Activated CD4-positive, CD25-positive, alpha-beta regulatory T cell treated with anti-CD3 and anti-CD28 coated beads, Interleukin-2, amount 50 U/mL, for 24 hours (primary cell): ENCODE data around the gene PACRG.

Experiments
- ATAC-seq, 2 donors: fragments of 150-1000 bp; cut with Tn5 transposase; one replicate each; pipeline ENCODE4 v1.10.0; 2021; ENCODE audit warnings: mild to moderate bottlenecking in 1 of 2, moderate library complexity in 1 of 2

PACRG gene

DNA sequence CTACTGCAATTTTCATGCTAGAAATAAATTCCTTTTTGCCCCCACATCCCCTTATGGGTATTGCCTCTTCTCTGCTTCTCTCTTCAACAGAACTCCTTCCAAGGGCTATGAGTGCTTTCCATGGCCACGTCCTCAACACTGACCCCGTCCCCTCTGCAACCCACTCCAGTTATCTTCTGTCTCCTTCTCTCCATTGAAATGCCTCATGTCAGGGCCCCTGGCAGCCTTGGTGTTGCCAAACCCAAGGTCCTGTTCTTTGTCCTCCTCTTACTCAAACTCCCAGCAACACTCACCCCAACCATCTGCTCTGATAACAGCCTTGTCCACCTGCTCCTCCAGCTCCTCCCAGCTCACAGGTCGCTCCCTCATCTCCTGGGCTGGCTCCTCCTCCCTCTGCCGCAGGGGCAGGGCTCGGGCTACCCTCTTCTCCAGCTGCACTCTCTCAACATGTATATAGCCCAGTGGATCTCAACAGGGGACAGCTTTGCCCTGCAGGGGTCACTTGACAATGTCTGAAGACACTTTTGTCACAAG lies 490.7 kb downstream of the PACRG start:
- peak in 1 of 2 donors; percentile 17 for ATAC-seq

GRCh38 chr6:163226181-163226835 lies 498.5 kb downstream of the PACRG start:
- no peak for ATAC-seq

DNA sequence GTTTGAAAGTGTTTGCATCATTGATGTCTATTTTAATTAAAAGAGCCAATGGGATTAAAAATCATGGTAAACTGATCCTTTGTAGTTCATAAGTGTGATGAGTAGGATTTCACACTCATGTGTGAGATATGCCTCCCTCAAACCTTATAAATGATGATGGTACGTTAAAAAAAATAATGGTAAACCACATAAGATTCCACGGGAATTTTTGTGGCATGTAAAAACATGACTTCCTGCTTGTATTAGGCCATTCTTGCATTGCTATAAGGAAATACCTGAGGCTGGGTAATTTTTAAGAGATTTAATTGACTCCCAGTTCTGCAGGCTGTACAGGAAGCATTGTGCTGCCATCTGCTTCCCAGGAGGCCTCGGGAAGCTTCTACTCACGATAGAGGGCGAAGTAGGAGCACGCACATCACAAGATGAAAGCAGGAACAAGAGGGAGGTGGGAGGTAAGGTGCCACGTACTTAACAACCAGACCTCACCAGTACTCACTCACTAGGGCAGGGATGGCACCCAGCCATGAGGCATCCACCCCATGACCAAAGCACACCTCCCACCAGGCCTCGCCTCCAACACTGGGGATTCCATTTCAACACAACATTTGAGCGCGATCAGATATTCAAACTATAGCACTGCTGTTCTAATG lies 499.2 kb downstream of the PACRG start:
- ATAC-seq = no peak

DNA sequence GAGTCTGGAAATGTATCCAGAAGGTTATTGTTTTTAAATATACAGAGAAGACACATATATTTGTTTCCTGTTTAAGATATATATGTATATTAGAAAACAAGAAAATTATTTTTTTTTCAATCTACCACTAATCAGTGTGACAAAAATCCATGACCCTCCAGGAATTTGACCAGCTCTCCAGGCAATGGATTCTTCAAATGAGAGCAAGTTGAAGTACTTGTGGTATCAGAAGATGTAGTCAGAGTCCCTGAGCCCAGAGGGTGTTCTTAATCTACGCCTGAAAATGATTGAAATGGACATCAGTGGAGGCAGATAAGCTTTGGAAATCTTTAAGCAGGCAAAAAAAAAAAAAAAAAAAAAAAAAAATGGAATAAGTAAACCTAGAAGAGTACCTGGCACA lies 500.3 kb downstream of the PACRG start:
- ATAC-seq = no peak

DNA sequence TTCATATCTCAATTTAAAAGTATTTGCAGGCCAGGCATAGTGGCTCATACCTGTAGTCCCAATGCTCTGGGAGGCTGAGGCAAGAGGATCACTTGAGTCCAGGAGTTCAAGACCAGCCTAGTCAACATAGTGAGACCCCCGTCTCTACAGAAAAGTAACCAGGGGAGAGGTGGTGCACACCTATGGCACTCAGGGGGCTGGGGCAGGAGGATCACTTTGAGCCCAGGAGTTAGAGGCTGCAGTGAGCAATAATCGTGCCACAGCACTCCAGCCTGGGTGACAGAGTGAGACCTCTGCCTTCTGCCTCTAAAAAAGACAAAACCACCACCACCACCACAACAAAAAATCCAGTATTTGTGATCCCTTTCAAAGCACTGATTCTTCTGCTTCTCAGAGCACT lies 501.3 kb downstream of the PACRG start:
- no peak for ATAC-seq

DNA sequence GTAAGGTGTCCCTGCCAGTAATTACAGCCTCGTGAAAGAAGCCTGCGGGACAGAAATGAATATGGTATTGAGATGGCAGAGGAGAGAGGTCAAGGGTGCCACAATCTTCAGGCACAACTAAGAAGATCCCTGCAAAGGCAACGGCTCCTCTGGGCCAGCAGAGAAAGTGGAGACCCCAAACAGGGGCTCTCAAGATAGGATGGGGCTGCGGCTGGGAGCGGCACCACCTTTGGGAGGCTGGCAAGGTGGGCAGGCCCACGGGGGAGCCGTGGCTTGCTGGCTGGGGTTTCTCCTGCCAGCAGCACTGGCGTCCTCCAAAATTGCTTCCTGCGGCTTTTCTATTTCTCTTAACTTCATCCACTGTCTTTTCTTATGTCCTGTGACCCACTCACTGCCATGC lies 503.1 kb downstream of the PACRG start:
- ATAC-seq = no peak

DNA sequence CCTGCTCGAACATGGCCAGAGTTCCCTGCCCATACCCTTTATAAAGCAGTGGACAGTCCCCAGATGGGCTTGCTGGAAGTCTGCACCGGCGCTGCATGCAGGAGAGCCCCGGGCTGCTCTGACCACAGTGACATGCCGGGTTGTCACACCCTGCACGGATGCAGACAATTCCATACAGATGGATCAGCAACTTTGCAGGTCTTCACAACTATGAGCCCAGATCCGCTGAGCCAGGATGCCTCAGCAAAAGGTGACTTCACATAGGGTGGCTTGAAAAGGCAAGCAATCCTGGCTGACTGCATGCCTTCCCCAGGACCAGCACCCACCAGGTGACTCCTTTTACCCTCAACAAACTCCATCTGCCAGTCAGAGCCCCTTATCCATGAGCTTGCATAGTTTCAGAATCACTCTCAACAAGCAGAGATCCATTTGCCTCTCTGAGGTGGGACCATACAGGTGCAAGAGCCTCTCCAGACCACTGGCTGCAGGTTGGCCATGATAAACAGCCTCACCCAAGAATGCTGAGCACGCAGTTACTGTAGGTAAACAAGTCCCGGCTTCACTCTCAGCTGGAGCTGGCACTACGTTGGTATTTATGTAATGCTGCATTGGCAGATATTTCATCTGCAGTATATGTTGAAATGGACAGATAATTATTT lies 503.7 kb downstream of the PACRG start:
- ATAC-seq = no peak

- no peak for ATAC-seq
Measured at GRCh38 chr6:163232015-163232523, 504.3 kb downstream of the PACRG start.

DNA sequence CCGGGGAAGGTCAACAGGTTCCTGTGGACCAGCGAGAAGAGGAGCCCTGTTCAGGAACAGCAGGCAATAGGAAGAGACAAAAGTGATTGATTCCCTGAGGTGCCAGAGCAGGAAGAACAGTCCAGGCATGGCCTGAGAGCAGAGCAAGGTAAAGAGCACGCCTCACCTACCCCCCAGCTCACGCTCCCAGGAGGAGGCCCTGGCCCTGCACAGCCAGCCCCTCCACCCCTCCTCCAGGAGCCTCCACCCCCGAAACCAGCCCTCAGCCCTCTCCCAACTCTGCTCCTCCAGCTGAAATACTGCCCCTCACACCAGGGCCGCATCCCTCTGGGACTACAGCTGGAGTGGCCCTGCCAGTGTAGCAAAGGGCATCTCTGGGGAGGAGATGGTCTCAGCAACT lies 504.9 kb downstream of the PACRG start:
- no peak for ATAC-seq

DNA sequence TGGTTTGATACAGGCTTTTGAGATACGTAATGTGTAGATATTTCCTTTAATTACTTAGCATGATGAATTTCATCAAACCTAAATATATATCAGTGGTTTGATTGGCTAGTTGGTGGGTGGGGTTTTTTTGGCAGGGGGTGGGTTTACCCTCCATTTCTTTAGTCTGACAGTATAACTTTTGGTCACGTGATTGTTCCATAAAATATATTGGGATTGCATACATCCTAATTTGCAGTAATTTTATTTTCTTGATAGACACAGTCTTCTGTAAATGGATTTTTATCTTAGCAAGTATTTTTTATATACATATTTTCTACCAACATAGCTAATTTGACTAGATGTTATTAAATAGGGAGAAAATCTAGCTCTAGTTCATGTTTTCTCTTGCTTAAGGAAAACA lies 509.3 kb downstream of the PACRG start:
- no peak for ATAC-seq

DNA sequence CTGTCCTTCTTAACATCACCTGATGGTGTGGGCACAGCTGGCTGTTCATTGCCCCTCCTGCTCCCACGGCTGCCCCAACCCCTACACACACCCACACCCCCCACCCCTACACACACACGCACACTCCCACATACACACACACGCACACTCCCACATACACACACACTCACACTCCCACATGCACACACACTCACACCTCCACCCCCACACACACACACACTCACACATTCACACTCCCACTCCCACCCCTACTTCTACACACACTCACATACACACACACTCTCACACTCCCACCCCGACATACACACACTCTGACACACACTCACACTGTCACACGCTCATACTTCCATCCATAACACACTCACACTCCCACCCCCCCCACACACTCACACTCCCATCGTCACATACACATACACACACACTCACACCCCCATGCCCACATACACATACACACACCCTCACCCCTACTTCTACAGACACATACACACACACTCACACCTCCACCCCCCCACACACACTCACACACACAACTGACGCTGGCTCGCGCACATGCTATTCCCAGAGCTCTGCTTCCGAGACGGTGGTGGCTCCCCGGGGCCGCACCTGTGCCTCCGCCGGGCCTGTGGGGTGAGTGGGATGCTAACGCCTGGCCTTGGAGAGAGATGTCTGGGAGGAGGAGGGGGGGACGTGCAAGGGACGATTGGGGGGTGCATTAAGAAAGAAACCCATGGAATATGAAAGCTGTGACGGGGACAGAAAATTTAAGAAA lies 512.0 kb downstream of the PACRG start:
- ATAC-seq = no peak

DNA sequence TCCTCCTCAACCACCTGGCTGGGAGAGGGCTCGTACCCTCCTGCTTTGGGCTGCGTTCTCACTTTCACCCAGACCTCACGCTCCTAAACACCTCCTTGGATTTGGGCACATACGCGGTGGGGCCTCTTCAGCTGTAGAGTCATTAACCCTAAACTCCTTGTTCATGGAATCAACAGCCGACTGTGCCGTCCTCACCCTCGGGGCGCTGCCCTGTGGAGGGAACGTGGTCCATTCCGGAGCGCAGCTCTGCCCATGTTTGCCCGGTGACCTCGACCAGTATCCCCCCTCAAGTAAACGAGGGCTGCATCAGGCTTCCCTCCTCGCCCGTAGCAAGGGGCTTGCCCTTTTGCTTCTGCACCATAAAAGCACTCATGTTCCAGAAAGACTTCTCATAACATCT lies 512.8 kb downstream of the PACRG start:
- ATAC-seq = no peak

DNA sequence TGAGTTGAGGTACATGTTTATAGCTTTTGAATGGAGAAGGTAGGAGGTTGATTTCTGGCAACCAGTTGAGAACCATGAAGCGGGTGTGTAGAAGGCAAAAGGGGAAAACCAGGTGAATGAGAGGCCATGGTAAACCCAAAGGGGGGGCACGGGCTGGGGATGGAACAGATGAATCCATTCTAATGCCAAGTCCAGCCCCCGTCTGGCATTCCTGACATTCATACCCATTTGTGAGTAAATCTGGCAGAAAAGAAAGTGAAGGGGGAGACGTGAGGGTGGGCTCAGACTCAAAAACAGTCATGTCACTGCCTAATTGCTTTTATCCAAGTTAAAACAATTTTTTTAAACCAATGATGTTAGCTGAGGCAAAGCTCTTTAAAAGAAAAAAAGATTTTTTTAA lies 513.9 kb downstream of the PACRG start:
- ATAC-seq = no peak

DNA sequence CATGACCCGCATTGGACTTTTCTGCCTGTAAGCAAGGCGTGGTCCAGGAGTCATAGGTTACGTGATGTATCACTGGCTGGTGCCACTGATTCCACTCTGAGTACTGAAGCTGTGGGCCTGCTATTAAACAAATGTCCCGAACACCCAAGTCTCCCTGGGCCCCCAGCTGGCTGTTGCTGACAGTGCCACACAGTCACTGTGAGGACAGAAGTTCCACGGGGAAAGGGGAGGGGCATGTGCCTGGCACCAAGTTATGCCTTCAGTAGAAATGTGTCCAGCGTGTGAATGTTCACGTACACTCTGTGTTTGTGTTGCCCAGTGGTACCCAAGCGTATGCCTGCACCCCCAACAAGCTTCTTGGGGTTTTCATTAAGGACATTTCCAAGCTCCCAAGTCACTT lies 515.3 kb downstream of the PACRG start:
- ATAC-seq = no peak

- ATAC-seq = no peak
Measured at GRCh38 chr6:163243692-163244589, 516.2 kb downstream of the PACRG start.

- ATAC-seq = no peak
Measured at GRCh38 chr6:163248051-163248450, 520.3 kb downstream of the PACRG start.

GRCh38 chr6:163249651-163250101 lies 521.9 kb downstream of the PACRG start:
- ATAC-seq = no peak

DNA sequence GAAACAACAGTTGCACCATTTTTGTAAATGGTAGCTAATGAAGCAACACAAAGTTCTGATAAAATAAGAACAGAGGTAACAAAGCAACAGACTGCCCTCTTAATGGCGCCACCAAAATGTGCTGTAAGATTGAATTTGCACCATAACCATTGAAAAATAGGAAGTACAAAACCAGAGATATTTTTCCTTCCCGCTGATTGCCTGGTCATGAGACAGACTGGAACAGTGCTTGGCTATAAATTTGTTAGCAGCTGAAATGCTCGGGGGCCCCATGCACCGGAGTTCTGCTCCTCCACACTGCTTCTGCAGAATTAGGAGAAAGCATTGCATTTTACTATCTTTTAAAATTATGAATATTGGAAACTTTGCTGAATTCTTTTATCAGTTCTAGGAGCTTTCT lies 522.3 kb downstream of the PACRG start:
- ATAC-seq = no peak

- peak in 1 of 2 donors; percentile 17 for ATAC-seq
Measured at GRCh38 chr6:163252061-163252591, 524.4 kb downstream of the PACRG start.

DNA sequence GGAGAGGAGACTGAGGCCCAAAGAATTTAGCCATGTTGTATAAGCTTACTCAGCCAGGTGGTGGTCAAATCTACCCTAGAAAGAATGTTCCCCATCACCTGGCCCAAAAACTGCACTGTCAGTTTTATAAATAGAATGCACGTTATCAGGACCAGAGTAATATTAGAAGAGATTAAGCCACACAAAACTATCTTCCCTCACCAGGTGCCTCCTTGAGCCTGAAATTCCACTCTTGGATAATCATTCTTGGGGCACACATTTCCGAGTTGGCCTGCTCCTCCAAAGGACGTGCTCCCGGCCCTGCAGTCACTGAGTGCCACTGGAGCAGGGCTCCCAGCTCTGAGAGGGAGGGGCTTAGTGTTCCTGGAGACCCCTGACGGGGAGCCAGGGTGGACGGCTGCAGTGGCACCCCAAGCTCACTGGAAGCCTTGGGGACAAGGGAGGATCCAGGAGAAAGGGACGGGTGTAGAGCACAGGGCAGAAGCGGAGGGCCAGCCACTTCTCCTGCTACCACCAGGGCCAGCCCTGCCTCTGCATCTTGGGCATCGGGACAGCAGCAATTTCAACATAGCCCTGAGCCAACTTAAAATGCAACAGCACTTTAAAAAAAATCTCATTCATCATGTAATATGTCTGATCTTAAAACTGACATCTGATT lies 525.9 kb downstream of the PACRG start:
- ATAC-seq = no peak

- no peak for ATAC-seq
Measured at GRCh38 chr6:163254341-163254835, 526.6 kb downstream of the PACRG start.
